ENCODE results near the gene NMRAL1. TPM values are rescaled to one million over a fixed set of nuclear protein-coding genes. Genes with fewer than 3 reads are reported as not detected.

Gene NMRAL1
- total RNA-seq, 1 experiment from 2014 or later, result 48.6 TPM

GRCh38 chr16:4420505-4421105 lies 53.8 kb downstream of the NMRAL1 start:
- H3K4me1 Mint-ChIP-seq (ENCODE audit: insufficient read depth, unreplicated experiment), result peaks cover under 1% of the 10 kb centered on the region
- H3K27ac Mint-ChIP-seq (ENCODE audit: low read depth, unreplicated experiment), result no peak overlapping the region
- POLR2A ChIA-PET, result no interaction called here
- H3K27me3 Mint-ChIP-seq (ENCODE audit: insufficient read depth, unreplicated experiment), result no peaks in the 10 kb centered on the region
- intact Hi-C loops (cut with micrococcal nuclease), result no loop called here
- H3K4me3 Mint-ChIP-seq (ENCODE audit: unreplicated experiment), result no peak overlapping the region
- H3K36me3 Mint-ChIP-seq (ENCODE audit: insufficient read depth, unreplicated experiment), result no peaks in the 10 kb centered on the region
- no peak for DNase-seq (ENCODE audit: unreplicated experiment)
- BruUV-seq (replicated peaks), result no TSS peak
- H3K9me3 Mint-ChIP-seq (ENCODE audit: unreplicated experiment), result no peaks in the 10 kb centered on the region
- CTCF ChIA-PET, result interaction anchor here (0.7 to 2.4 kb wide), 3 partner anchors 17 to 61 kb away, joined by 3 to 11 read pairs (median 4); no protein-coding TSS in a partner anchor
- TF ChIP-seq, protein P1, sequence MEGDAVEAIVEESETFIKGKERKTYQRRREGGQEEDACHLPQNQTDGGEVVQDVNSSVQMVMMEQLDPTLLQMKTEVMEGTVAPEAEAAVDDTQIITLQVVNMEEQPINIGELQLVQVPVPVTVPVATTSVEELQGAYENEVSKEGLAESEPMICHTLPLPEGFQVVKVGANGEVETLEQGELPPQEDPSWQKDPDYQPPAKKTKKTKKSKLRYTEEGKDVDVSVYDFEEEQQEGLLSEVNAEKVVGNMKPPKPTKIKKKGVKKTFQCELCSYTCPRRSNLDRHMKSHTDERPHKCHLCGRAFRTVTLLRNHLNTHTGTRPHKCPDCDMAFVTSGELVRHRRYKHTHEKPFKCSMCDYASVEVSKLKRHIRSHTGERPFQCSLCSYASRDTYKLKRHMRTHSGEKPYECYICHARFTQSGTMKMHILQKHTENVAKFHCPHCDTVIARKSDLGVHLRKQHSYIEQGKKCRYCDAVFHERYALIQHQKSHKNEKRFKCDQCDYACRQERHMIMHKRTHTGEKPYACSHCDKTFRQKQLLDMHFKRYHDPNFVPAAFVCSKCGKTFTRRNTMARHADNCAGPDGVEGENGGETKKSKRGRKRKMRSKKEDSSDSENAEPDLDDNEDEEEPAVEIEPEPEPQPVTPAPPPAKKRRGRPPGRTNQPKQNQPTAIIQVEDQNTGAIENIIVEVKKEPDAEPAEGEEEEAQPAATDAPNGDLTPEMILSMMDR (IDR thresholded peaks at IDR 0.05; ENCODE audit: unreplicated experiment), result no peak

GRCh38 chr16:4419402-4419959 lies 54.9 kb downstream of the NMRAL1 start:
- no peak overlapping the region for H3K27ac Mint-ChIP-seq (ENCODE audit: low read depth, unreplicated experiment)
- TF ChIP-seq, protein P1 (IDR thresholded peaks at IDR 0.05; ENCODE audit: unreplicated experiment), result no peak
- H3K27me3 Mint-ChIP-seq (ENCODE audit: insufficient read depth, unreplicated experiment), result no peaks in the 10 kb centered on the region
- ChIA-PET POLR2A (interaction anchor here (1.4 kb wide), 1 partner anchor 40 kb away, joined by 4 read pairs; no protein-coding TSS in a partner anchor), CTCF (interaction anchor here (0.7 to 5.1 kb wide), 4 partner anchors 9 to 165 kb away, joined by 3 to 40 read pairs (median 6); no protein-coding TSS in a partner anchor)
- BruUV-seq (replicated peaks), result no TSS peak
- H3K4me3 Mint-ChIP-seq (ENCODE audit: unreplicated experiment), result no peak overlapping the region
- H3K4me1 Mint-ChIP-seq (ENCODE audit: insufficient read depth, unreplicated experiment), result peaks cover 12% of the 10 kb centered on the region
- H3K36me3 Mint-ChIP-seq (ENCODE audit: insufficient read depth, unreplicated experiment), result no peaks in the 10 kb centered on the region
- intact Hi-C loops (cut with micrococcal nuclease), result no loop called here
- H3K9me3 Mint-ChIP-seq (ENCODE audit: unreplicated experiment), result no peaks in the 10 kb centered on the region
- DNase-seq (ENCODE audit: unreplicated experiment), result no peak

DNA sequence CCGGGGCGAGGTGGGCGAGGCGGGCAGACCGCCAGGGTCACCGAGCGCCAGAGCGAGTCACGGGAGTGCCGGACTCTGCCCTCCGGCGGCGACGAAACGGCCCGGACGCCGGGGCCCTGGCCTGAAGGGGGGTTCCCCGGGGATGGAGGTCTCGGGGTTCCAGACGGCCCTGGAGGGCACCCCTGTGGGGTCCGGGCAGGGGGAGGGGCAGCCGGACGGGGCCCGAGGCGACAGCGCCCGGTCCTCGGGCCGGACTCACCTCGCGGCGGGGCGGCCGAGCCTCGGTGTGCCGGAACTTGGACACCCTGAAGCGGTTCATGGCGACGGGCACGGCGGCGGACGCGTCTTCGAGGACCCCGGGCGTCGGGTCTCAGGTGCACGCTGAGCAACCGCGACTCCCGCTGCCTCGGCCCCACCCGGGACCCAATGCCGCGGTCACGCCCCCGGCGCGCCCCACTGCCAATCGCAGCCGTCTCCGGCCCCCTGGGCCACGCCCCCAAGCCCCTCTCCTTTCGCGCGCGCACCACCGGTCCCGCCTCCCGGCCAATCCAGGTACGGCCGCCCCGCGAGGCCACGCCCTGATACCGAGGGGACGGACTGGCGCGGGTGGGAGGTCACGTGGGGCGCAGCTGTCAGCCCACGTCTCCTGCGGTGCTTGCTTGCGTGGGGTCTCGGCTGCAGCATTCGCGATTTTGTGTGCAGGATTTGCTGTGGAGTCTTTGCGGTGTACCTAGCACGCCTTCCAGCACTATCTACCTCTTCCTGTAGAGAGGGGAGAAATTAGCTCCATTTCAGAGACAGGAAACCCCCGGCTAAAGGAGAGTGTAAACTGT lies 58.0 kb downstream of the NMRAL1 start, which contains the start of gene CORO7:
Gene CORO7, minus strand, starts transcription at position 397 of the 833 bp plus-strand sequence. Its CDS starts 78 bp downstream, at position 319.
- DNase-seq (ENCODE audit: unreplicated experiment), result peak; percentile 87
- no TSS peak for BruUV-seq (replicated peaks)
- H3K9me3 Mint-ChIP-seq (ENCODE audit: unreplicated experiment), result no peaks in the 10 kb centered on the region
- peaks cover 14% of the 10 kb centered on the region for H3K4me1 Mint-ChIP-seq (ENCODE audit: insufficient read depth, unreplicated experiment)
- POLR2A ChIA-PET, result interaction anchor here (0.6 to 2.4 kb wide), 10 partner anchors 10 to 419 kb away, joined by 3 to 10 read pairs (median 4); partner anchors contain the start of genes DNAJA3 and NMRAL1
- H3K27ac Mint-ChIP-seq (ENCODE audit: low read depth, unreplicated experiment), result peak within 1 kb of the TSS; percentile 60
- TF ChIP-seq, protein P1 (IDR thresholded peaks at IDR 0.05; ENCODE audit: unreplicated experiment), result no peak
- intact Hi-C loops (cut with micrococcal nuclease), result no loop called here
- H3K27me3 Mint-ChIP-seq (ENCODE audit: insufficient read depth, unreplicated experiment), result no peaks in the 10 kb centered on the region
- peak within 1 kb of the TSS; percentile 86 for H3K4me3 Mint-ChIP-seq (ENCODE audit: unreplicated experiment)
- CTCF ChIA-PET, result interaction anchor here (0.6 to 5.1 kb wide), 5 partner anchors 10 to 200 kb away, joined by 3 to 40 read pairs (median 4); no protein-coding TSS in a partner anchor
- no peaks in the 10 kb centered on the region for H3K36me3 Mint-ChIP-seq (ENCODE audit: insufficient read depth, unreplicated experiment)
